ENCODE measurements around the gene ARHGEF18.

ARHGEF18 gene

DNA sequence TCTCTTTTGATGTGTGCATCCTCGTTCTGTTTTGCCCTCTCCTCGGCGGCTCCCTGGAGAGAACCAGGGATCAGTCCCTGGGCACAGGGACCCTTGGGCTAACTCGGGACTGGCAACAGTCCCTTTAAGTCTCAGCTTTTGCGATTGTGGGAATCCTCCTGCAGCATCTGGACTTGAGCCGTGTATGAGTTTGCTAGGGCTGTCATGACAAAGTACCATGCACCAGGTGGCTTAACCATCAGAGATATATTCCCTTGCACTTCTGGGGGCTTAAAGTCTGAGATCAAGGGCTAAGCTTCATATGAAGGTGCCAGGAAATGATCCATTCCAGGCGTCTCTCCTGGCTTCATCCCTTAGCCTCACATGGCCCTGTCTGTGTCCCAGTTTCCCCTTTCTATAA is 34.5 kb downstream of the ARHGEF18 start:
- DNase-seq (ENCODE audit: low read depth in 3 of 3), result no peak

DNA sequence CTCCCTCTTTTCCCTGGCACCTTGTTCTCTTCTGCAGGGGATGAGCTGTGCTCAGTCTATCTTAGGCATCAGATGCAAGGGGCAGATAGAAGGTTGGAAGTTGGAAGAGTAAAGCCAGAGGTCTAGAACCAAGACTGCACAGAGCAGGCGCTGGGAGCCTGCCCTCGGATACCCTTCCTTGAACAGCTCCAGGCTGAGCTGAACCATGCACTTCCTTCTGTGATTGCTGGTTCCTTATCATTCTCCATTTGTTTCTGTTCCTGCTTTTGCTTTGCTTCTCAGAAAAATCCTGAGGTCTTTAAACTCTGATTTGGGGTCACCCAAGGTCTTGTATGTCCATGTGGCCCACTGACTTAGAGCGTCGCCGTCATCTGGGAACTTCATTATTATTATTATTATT is 36.3 kb downstream of the ARHGEF18 start:
- DNase-seq (ENCODE audit: low read depth in 3 of 3), result no peak

DNA sequence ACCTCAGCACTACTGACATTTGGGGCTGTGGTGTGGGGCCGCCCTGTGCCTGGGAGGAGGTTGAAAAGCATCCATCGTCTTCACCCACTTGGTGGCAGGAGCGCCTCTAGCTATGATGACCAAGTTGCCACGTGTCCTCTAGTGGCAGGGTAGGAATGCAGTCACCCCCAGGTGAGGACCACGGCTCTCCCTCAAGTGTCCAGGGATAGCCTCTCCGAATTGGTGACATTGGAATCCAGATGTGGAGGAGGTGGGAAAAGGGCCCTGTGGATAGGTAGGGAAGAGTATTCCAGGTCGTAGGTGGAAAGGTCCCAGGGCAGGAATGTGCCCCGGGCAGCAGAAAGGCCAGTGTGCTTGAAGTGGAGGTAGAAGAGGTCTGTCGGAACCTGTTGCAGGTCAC is 37.6 kb downstream of the ARHGEF18 start:
- DNase-seq (ENCODE audit: low read depth in 3 of 3), result no peak

DNA sequence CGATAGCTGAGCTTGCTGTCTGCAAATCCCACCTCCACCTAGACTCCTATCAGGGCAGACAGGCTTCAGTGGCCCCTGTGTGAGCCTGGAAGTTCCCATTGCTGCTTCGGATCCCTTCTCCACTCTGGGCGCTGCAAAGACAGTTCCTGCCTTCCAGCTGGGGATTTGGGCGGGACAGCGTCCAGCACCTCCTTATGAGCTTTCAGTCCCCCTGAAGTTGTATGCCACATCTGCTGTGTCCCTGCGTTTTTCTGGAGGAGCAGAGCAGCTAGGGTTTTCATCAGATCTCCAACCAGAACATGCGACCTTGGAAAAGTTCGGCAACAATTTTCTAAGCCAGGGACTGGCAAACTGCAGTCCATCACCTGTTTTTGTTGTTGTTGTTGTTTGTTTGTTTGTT is 38.0 kb downstream of the ARHGEF18 start:
- DNase-seq (ENCODE audit: low read depth in 3 of 3), result no peak

DNA sequence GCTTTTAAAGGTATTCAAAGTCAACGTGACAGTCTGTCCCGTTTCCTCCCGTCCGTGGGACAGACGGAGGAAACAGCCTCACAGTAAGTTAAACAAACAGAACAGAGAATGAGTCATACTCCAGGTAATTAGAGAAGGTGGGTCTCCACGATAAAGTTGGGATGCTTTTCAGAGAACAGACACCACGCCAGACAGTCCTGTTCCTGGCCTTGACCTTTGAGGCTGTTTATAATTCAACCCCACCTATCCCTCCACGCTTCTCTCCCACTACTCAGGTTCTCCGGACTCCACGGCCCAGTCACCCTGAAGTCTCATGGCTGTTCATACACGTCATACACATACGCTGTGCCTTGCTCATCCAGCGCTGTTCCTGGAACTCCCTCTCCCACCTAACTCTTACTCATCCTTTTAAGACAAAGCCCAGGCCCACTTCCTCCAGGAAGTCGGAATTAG is 42.5 kb downstream of the ARHGEF18 start:
- DNase-seq (ENCODE audit: low read depth in 3 of 3), result no peak

- DNase-seq (ENCODE audit: low read depth in 3 of 3), result no peak
Measured at GRCh38 chr19:7393459-7393858, 44.7 kb downstream of the ARHGEF18 start.

DNA sequence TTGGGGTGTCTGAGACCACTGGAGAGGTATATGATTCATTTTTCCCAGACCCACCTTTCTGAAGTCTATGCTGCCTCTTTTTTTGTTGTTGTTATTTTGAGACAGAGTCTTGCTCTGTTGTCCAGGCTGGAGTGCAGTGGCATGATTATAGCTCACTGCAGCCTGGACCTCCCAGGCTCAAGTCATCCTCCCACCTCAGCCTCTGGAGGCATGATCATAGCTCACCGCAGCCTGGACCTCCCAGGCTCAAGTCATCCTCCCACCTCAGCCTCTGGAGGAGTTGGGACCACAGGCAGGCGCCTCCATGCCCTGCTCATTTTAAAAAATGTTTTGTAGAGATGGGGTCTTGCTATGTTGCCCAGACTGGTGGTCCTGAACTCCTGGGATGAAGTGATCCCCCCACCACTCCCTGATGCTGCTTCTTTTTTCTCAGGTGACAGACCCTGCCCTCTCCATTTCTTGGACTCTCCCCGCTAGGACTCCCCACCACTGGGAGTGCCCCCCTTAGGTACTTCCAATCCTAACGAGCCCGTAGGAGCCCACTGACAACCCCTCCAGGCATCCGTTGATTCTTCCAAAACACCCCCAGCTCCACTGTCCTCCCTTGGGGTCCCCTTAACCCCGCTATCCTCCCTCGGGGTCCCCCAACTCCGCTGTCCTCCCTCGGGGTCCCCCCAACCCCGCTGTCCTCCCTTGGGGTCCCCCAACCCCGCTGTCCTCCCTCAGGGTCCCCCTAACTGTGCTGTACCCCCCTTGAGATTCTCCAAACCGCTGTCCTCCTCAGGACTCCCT is 45.4 kb downstream of the ARHGEF18 start:
- DNase-seq (ENCODE audit: low read depth in 3 of 3), result no peak

DNA sequence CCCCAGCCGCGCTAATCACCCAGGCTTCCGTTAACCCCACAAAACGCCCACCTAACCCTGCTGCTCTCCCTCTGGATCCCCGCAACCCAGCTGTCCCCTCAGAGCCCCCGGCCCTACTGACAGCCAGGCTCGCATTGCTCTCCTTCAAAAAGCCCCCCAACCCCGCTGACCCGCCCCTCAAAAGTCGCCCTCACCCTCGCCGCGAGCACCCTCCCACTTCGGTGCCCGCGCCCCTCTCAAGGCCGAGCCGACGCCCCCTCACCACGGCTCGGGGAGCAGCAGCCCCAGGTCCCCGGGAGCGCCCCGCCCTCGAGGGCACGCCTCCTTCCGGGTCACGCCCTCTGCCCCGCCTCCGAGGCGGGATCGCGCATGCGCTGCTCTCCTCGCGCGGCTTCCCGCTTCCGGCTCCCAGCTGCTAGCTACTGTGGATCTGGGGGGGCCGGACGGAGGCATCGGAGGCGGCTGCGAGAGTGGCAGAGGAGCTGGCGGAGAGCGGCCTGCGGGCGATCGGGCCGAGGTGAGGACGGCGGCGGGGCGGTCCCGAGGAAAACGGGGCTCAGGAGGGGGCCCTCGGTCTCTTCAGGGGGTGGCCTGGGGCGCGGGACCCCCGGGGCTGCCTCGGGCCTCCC is 46.1 kb downstream of the ARHGEF18 start:
- DNase-seq (ENCODE audit: low read depth in 3 of 3), result peak; percentile 84 to 87 (median 85)

GRCh38 chr19:7395360-7396066 is 46.8 kb downstream of the ARHGEF18 start:
- DNase-seq (ENCODE audit: low read depth in 3 of 3), result no peak

DNA sequence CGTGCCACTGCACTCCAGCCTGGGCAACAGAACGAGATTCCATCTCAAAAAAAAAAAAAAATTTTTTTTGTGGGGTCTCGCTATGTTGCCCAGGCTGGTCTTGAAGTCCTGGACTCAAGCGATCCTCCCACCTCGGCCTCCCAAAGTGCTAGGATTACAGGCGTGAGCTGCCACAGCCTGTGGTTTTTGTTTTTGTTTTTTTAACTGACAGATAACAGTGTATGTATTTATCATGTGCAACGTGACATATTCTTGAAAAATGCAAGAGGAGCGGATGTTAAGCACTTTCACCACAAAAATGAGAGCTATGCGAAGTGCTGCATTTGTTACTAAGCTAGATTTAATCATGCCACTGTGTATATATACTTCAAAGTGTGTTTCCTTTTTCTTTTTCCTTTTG is 49.0 kb downstream of the ARHGEF18 start:
- DNase-seq (ENCODE audit: low read depth in 3 of 3), result no peak
